ENCODE results near the gene DOCK8.

Gene DOCK8

GRCh38 chr9:512555-513272 is 298.0 kb downstream of the DOCK8 start:
- DNase-seq = no peak
